ENCODE results near the gene PPP1R7.

PPP1R7 gene

GRCh38 chr2:241128266-241128665 lies 22.0 kb upstream of the PPP1R7 start:
- no peak for TF ChIP-seq CTCF (IDR thresholded peaks at IDR 0.05; ENCODE audit: low read depth, low read length)
- H3K4me3 ChIP-seq (ENCODE audit: low read depth, low read length): no peak overlapping the region
- DNase-seq (ENCODE audit: low read depth, low spot score): no peak
- in situ Hi-C loops (cut with HindIII; ENCODE audit: low sequenced_read_pairs): no loop called here

DNA sequence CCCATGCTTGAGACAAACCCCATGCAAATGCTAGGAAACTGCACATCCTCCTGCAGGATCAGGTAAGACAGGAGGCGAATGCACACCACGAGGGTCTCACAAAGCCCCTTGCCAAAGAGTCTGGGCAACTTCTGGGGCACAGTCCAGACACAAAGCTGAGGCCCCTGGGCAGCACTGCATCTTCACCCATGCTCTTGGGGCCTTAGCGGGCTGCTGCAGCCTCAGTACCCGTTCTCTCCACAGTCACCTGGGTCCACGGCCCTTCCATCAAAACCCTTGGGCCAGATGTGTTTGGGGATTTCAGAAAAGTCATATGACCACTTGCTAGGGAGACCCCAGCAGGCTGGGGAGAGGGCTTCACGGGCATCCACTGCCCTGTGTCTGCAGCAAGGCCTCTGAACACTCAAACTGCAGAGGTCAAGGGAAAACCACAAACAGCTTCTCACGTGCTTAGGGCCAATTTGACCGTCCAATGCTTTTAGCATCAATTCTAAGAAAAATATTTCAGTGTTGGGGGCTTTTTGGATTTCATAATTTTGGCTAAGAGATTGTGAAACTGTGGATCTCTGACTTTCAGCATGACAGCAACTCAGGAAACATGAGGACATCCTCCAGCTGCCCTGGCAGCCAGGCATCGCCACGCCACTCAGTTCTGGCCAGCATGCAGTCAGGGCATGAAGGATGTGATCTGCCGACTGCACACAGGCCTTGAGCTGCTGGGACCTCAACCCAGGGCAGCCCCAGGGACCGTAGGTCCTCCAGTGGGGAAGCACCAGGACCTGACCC lies 21.0 kb upstream of the PPP1R7 start:
- DNase-seq (ENCODE audit: low read depth, low spot score): no peak
- in situ Hi-C loops (cut with HindIII; ENCODE audit: low sequenced_read_pairs): no loop called here
- TF ChIP-seq CTCF (IDR thresholded peaks at IDR 0.05; ENCODE audit: low read depth, low read length): no peak
- H3K4me3 ChIP-seq (ENCODE audit: low read depth, low read length): no peak overlapping the region

GRCh38 chr2:241130316-241130715 lies 20.0 kb upstream of the PPP1R7 start:
- no peak for TF ChIP-seq CTCF (IDR thresholded peaks at IDR 0.05; ENCODE audit: low read depth, low read length)
- no peak for DNase-seq (ENCODE audit: low read depth, low spot score)
- H3K4me3 ChIP-seq (ENCODE audit: low read depth, low read length): no peak overlapping the region
- in situ Hi-C loops (cut with HindIII; ENCODE audit: low sequenced_read_pairs): no loop called here

- no peak for DNase-seq (ENCODE audit: low read depth, low spot score)
- TF ChIP-seq CTCF (IDR thresholded peaks at IDR 0.05; ENCODE audit: low read depth, low read length): no peak
- H3K4me3 ChIP-seq (ENCODE audit: low read depth, low read length): no peak overlapping the region
- in situ Hi-C loops (cut with HindIII; ENCODE audit: low sequenced_read_pairs): no loop called here
Observed at GRCh38 chr2:241131531-241131930, 18.7 kb upstream of the PPP1R7 start.

- in situ Hi-C loops (cut with HindIII; ENCODE audit: low sequenced_read_pairs): no loop called here
- no peak for TF ChIP-seq CTCF (IDR thresholded peaks at IDR 0.05; ENCODE audit: low read depth, low read length)
- no peak for DNase-seq (ENCODE audit: low read depth, low spot score)
- no peak overlapping the region for H3K4me3 ChIP-seq (ENCODE audit: low read depth, low read length)
Observed at GRCh38 chr2:241132538-241133435, 17.5 kb upstream of the PPP1R7 start.

GRCh38 chr2:241133436-241133820 lies 16.8 kb upstream of the PPP1R7 start:
- no peak overlapping the region for H3K4me3 ChIP-seq (ENCODE audit: low read depth, low read length)
- no peak for DNase-seq (ENCODE audit: low read depth, low spot score)
- in situ Hi-C loops (cut with HindIII; ENCODE audit: low sequenced_read_pairs): no loop called here
- TF ChIP-seq CTCF (IDR thresholded peaks at IDR 0.05; ENCODE audit: low read depth, low read length): no peak
